Duodenal mucosa (tissue), 2 donors: ENCODE data around the gene SPSB1.

Experiments
- H3K27ac ChIP-seq: one replicate; pipeline ENCODE4 v1.7.0; 2013; ENCODE audit warnings: low read depth, low read length
- H3K27me3 ChIP-seq, 2 donors: one replicate each; pipeline ENCODE4 v1.7.0; 2013; ENCODE audit warnings: low read length in 2 of 2, control low read depth in 1 of 2; ENCODE audit not compliant: insufficient read depth in 2 of 2, control insufficient read depth in 1 of 2
- H3K36me3 ChIP-seq, 2 donors: one replicate each; pipeline ENCODE4 v1.7.0; 2013; ENCODE audit warnings: low read length in 2 of 2, control low read depth in 1 of 2; ENCODE audit not compliant: insufficient read depth in 2 of 2, control insufficient read depth in 1 of 2
- H3K4me1 ChIP-seq, 2 donors: one replicate each; pipeline ENCODE4 v1.7.0; 2013; ENCODE audit warnings: low read length in 2 of 2, control low read depth in 1 of 2; ENCODE audit not compliant: insufficient read depth in 2 of 2, control insufficient read depth in 1 of 2
- H3K4me3 ChIP-seq, 2 donors: one replicate each; pipeline ENCODE4 v1.7.0; 2013; ENCODE audit warnings: low read length in 2 of 2, low read depth in 1 of 2
- H3K9ac ChIP-seq, 2 donors: one replicate each; pipeline ENCODE4 v1.7.0; 2013; ENCODE audit warnings: low read length in 2 of 2, low read depth in 1 of 2
- H3K9me3 ChIP-seq, 2 donors: one replicate each; pipeline ENCODE4 v1.7.0; 2013; ENCODE audit warnings: low read length in 2 of 2, control low read depth in 1 of 2; ENCODE audit not compliant: control insufficient read depth in 1 of 2

Gene SPSB1

GRCh38 chr1:9413877-9414213 lies 121.2 kb downstream of the SPSB1 start:
- H3K9me3 ChIP-seq: no peaks in the 10 kb centered on the region
- H3K4me1 ChIP-seq: peaks cover 22 to 31% of the 10 kb centered on the region in 2 donors
- H3K9ac ChIP-seq: no peak overlapping the region
- no peaks in the 10 kb centered on the region for H3K36me3 ChIP-seq
- H3K4me3 ChIP-seq: peak overlapping the region in 1 of 2 donors; percentile 35
- peak overlapping the region; percentile 81 for H3K27ac ChIP-seq
- H3K27me3 ChIP-seq: no peaks in the 10 kb centered on the region

- no peak overlapping the region for H3K27ac ChIP-seq
- peaks cover 15 to 24% of the 10 kb centered on the region in 2 donors for H3K4me1 ChIP-seq
- no peaks in the 10 kb centered on the region for H3K27me3 ChIP-seq
- H3K36me3 ChIP-seq: no peaks in the 10 kb centered on the region
- no peak overlapping the region for H3K9ac ChIP-seq
- no peaks in the 10 kb centered on the region for H3K9me3 ChIP-seq
- no peak overlapping the region for H3K4me3 ChIP-seq
Measured at GRCh38 chr1:9416506-9416905, 123.8 kb downstream of the SPSB1 start.

DNA sequence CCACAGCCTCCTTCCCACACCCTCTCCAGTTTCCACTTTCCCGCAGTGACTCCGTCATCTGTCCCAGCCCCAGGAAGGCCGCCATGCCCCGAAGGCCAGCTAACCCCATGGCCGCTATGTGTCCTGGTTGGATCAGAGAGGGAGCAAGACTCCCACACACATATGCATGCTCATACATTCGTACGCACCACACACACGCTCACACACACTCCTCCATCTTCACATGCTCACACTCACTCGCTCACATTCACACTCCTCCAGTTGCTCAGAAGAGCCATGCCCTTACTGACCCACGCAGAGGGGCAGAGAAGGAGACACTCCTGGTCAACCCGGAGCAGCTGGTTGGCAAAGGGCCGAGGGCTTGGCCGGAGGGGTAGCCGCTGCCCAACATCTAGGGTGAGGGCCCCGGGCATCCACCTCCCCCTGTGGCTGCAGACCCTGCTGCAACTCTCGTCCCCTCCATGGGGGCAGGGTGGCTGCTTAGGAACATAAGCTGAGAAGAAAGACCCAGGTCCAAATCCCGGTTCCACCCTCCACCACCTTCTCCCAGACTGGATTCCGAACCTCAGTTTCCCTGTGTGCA lies 124.3 kb downstream of the SPSB1 start:
- H3K9ac ChIP-seq: no peak overlapping the region
- no peaks in the 10 kb centered on the region for H3K27me3 ChIP-seq
- no peaks in the 10 kb centered on the region for H3K36me3 ChIP-seq
- H3K9me3 ChIP-seq: no peaks in the 10 kb centered on the region
- no peak overlapping the region for H3K4me3 ChIP-seq
- no peak overlapping the region for H3K27ac ChIP-seq
- peaks cover 15 to 24% of the 10 kb centered on the region in 2 donors for H3K4me1 ChIP-seq

GRCh38 chr1:9417695-9418094 lies 125.0 kb downstream of the SPSB1 start:
- no peaks in the 10 kb centered on the region for H3K27me3 ChIP-seq
- H3K9me3 ChIP-seq: no peaks in the 10 kb centered on the region
- H3K36me3 ChIP-seq: no peaks in the 10 kb centered on the region
- H3K4me1 ChIP-seq: peaks cover 9 to 20% of the 10 kb centered on the region in 2 donors
- H3K27ac ChIP-seq: no peak overlapping the region
- no peak overlapping the region for H3K9ac ChIP-seq
- no peak overlapping the region for H3K4me3 ChIP-seq

DNA sequence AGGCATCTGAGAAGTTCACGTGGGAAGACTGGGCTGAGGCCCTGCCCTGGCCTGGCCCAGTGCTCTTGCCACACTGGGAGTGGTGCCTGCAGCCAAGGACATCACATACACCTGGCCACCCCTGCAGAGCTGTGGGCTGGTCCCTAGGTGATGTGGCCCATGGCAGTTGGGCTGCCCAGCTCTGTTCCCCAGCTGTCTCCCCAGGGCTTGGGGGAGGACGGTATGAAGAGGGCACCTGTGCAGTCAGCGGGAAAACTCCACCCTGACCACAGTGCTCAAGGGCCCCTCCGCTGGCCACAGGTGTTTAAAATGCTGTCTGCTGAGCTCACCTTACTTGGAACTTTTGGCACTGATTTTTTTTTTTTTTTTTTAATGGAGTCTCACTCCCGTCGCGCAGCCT lies 126.2 kb downstream of the SPSB1 start:
- H3K27me3 ChIP-seq: no peaks in the 10 kb centered on the region
- no peak overlapping the region for H3K27ac ChIP-seq
- H3K9ac ChIP-seq: no peak overlapping the region
- no peaks in the 10 kb centered on the region for H3K9me3 ChIP-seq
- no peaks in the 10 kb centered on the region for H3K36me3 ChIP-seq
- peaks cover under 1 to 9% of the 10 kb centered on the region in 2 donors for H3K4me1 ChIP-seq
- H3K4me3 ChIP-seq: no peak overlapping the region
